Lung microvascular endothelial cell (primary cell): ENCODE data around the gene ASS1. TPM values are rescaled to one million over a fixed set of nuclear protein-coding genes. Genes with fewer than 3 reads are reported as not detected.
A peak's percentile ranks its signal among the peaks of the same experiment; 100 is the strongest.

Experiments
- DNase-seq, 2 donors: peaks; one replicate each; pipeline versions ENCODE4 v3.0.0 to v3.0.0-alpha.2; 2010; ENCODE audit warnings: low read depth in 2 of 2
- total RNA-seq: library from RNA; depleted of rRNA; stranded (reverse); fragments of >200 nt; gene quantifications from 2 replicates; pipeline ENCODE4 v1.2.1, GENCODE V29; 2014

The ASS1 gene
- total RNA-seq, 1 donor from 2014 or later: 3.4 TPM

DNA sequence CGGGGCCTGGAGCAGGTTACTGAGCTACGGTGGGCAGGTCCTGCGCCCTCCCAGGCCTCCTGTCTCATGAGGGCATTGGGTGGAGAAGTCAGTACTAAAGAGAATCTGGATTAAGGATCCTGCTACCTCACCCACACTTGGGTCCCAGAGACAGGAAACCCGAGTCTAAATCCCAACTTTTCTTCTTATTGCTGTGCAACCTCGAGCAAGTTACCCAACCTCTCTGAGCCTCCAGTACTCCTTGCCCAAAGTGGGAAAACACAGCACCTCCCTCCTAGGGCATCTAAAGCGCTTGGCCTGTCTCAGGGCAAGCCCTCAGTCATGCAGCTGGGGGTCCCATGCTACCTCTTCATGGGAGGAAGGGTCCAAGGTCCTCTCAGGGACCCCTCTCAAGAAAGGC is 28.2 kb downstream of the ASS1 start:
- no peak for DNase-seq

DNA sequence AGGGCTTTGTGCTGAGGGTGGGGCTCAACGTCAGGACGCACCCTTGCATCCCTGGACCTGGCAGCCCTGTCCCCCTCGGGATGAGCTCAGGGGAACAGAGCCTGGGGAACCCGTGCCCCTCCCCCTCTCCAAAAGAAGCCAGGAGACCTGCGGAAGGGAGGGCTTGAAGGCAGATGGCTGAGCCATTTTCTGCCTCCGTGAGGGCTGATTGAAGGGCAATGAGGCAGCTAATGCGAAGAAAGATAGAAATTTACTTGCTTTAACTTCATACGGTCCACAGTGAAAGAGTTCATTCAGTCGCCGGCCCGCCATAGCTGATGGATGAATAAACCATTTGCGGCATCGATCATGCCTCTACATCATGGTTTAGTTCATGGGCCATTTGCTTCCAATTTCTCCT is 28.8 kb downstream of the ASS1 start:
- no peak for DNase-seq

DNA sequence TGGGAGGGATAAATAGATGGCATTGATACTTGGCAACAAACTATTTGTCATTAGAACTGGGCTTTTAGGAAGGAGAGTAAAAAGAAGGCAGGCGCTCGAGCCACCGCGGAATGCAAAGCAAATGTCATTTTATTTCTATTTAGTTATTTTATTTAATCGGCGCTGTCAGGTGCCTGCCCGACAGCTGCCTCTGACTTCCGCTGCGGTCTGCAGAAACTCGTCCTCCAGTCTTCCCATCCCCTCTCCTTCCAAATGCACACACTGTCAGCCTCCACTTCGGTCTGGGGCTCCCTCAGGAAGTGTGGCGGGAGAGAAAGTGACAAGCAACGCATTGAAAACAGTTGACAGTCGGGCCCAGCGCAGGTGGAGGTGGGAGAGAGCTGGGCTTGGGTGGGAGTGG is 29.3 kb downstream of the ASS1 start:
- DNase-seq: no peak

DNA sequence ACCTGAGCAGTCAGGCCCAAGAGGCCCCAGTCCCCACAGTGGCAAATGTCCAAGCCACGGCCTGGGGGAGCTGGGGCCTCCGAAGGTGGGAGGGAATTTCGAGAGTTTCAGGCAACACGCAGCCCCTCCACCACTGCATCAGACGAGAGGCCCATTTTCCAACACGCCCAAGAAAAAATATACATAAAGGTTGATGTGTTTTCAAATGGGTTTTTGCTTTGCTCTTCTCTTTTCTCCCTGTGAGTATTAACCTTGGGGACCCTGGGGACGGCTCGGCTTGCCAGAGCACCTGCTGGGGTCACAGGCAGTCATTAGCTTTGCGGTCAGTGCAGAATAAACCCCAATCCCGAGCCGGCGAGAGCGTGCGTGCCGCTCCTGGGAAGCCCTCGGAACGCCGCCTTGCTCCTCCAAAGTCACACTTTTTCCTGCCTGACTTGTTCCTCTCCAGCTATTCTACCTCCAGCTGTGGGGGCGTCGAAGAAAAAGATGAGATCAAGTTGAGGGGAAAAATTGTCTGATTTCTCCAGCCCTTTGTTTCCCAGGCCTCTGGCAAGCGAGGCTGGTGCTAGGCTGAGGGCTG is 31.5 kb downstream of the ASS1 start:
- no peak for DNase-seq

DNA sequence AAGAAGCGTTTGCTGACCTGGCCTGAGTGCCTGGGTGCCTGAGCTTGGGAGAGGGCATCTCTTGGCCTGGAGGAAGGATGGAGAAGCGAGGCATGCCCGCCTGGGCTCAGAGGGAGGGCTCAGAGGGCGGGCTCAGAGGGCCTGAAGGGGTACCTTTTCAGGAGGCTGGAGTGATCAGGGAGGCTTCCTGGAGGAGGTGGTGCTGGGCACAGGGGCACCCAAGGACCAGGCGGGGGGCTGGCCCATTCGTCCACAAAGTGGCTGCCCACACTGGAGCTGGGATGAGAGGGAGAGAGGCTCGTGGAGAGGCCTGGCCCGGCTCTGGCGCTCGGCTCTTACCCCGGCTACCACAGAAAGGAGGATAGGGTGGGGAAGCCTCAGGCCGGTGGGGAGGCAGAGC is 32.8 kb downstream of the ASS1 start:
- DNase-seq: no peak

DNA sequence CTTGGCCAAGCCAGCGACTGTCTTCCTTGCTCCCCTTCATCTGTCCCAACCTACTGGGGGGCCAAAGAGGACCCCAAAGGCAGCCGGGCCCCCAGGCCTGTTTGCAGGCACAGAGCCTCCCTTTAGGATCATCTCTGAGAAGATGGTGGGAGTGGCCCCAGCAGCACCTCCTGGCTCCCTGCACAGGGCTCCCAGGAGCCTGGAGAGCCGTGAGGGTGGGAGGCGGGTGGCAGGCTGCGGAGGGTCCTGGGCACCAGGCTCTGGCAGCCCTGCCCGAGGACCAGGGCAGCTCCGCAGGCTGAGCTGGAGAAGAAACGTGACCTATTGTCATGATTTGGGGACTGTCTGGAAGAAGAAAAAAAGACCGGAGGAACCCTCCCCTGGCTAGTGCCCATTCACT is 33.4 kb downstream of the ASS1 start:
- no peak for DNase-seq

DNA sequence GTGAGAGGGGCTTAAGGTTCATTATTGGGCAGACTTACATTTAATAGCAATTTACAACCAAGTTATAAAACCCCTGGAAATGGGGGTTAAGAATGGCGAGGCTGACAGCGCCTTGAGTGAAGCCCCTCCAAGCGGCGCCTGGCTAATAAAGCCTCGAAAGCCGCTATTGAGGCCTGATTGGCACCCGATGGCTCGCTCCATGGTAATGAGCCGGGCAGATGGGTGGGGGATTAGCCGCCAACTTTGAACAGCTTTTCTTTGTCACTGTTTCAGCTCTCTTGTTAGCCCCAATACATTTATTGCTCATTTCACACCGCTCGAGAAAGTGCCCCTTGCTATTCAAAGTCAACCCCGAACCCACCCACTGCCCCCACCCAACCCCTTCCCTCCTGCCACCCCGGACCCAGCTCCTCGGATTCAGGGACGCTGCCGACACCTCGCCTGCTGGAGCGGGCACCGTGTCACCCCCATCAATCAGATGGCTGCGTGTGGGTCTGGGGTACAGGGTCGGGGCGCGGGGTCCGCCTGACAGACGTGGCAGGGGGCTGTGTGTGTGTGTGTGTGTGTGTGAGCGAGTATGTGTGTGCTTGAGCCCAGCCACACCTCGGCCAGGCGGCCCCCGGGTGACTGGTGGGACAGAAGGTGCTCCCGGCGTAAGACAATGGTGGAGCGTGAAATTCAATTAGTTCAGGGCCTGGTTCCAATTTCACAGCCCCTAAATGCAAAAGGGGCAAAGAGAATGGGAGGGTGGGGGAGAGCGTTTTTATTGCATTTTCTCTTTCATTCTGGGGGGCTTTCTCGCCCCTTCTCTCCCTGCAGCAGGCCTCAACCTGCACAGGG is 34.2 kb downstream of the ASS1 start:
- no peak for DNase-seq

DNA sequence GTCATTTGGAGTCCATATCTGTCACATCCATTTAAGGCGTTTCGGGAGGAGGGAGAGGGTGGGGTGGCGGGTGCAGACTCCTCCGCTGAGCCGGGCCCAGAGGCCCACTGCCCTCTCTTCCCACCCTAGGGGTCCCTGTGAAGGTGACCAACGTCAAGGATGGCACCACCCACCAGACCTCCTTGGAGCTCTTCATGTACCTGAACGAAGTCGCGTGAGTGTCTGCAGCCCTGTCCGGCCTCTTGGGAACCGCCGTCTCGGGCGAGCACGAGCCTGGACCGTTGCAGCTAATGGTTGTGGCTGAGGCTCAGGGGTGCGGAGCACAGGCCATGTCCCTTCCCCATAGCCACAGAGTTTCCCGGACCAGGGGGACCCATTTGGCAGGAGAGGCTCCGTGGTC is 34.8 kb downstream of the ASS1 start:
- DNase-seq: no peak

DNA sequence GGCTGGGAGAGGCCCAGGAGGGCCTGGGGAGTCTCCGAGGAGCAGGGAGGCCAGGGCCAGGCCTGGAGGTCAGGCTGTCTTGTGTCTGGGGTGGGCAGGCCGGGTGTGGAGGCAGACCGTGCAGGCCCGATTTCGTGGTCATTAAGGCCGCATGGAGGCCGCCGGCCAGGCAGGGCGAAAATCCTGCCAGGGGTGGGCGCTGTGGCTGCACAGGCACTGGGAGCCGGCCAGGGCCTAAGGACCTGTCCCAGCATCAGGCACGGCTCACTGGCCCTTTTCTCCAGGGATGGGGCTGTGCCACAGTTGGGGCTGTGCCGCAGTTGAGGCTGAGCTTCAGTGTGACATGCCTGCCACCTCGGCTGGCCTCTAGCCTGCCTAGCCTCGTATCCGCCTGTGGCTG is 35.9 kb downstream of the ASS1 start:
- DNase-seq: peak in 1 of 2 donors; percentile 20

DNA sequence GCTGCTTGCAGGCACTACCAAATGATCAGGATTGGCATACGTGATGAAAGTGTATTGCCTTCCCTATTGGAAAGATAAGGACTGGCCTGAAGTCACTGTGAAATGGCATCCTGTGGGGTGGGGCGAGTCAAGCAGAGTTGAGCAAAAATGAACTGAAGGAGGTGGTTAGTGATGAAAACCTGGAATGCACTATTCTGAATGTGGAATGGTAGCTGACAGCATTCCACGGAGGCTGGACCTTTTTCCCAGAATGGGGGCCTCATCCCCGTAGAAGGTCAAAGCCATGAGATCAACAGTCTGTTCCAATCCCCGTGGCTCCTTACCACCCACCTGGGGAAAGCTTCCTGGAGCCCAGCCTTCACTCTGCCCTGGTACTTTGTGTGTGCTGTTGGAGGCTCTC is 37.7 kb downstream of the ASS1 start:
- DNase-seq: no peak

DNA sequence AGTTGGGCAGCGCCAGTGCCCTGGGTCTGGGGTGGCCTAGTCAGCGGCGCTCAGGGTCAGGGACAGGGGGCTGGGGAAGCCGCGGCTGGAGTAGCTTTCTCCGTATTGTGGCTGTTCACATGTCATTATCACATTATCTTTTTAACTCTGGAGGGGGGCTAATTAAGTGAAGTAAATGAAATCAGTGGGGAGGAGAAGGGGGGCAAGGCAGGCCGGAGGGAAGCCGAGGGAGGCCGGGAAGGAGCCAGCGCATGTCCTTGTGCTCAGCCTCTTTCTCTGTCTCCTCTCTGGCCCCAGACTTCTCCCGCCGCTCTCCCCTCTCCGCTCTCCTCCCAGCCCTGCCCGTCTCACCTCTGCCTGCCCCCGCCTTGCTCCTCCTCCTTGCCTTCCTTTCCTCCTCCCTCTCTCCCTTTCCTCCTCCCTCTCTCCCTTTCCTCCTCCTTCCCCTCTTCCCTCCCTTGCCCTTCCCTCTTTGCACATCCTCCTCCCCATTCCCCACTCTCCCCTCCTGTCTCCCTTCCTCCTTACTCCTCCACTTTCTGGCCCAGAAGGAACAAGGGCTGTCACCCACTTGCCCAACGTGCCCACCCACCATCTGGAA is 38.7 kb downstream of the ASS1 start:
- DNase-seq: no peak

DNA sequence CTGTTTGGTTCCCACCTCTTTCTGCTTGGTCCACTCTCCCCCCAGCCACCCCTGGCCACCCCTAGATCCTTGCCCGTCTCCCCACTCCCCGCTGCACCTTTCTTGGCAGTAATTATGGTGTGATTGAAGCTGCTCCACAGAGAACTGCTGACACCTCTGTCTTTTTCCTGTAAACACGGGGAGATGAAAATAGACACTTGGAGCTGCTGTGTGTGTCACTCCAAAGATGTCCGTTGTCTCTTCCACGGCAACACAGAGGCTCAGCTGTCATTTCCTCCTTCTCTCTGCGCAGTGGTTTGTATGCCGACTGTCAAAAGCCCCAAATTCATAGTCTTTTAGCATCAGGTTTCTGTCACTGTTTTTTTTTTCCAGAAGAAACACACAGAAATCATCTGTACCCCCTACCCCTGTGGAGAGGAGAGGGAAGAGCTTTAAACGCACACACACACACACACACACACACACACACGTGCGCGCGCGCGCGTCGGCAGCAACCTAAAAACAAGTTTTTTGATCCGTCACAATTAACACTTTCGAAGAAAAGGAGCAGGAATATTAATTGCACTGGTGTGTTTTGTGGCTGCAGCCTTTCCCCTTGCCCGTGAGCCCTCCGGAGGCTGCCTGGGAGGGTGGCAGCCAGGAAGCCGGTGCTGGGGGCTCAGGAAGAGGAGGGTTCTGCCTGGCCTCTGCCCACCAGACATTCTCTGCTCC is 39.8 kb downstream of the ASS1 start:
- DNase-seq: no peak

DNA sequence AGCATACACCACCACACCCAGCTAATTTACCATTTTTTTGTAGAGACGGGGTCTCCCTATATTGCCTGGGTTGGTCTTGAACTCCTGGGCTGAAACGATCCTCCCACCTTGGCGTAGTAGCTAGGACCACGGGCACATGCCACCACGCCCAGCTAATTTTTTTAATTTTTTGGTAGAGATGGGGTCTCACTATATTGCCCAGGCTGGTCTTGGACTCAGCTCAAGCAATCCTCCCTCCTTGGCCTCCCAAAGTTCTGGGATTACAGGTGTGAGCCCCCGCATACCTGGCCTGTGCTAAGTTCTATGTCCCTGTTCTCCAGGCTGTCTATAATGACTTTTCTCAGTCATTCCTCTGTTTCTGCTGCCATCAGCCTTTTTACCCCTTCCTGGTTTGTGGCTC is 41.3 kb downstream of the ASS1 start:
- no peak for DNase-seq

DNA sequence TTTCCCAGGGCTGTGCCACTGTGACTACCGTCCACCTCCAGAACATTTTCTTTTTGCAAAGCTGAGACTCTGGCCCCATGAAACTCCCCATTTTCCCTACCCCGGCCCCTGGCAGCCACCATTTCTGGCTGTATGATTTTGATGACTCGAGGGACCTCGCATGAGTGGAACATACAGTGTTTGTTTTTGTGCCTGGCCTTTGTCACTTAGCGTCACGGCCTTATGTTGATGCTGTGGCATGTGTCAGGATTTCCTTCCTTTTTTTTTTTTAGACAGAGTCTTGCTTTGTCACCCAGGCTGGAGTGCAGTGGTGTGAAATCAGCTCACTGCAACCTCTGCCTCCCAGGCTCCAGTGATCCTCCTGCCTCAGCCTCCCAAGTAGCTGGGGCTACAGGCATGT is 42.7 kb downstream of the ASS1 start:
- peak in 1 of 2 donors; percentile 9 for DNase-seq

DNA sequence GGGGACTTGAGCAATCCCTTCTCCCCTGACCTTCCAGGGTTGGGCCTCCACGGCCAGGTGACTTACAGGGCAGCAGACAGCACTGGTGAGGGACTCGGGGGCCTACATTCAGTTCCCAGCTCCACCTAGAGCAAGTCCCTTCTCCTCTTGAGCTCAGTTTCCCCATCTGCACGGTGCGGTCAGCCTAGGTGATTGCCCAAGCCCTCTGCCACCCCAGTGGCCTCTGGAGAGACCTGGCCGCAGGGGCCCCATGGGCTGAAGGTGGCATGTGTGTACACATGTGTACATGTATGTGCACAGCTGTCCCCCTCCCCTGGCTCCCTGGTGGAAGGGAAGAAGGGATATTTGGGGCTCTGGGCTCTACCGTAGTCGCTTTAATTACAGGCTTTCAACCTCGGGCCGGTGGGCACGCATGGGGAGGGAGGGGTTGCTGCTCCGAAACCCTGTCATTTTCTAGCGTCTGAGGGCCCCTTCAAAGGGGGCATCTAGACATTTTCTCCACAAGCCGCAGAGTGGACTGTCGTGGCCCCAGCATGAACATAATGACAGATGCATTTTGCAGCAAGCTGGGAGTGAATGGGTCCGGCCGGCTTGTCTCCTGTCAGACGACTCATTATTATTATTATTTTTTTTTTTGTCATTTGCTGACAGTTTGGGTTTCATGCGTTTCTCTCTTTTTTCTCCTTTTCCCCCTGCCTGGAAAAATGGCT is 44.0 kb downstream of the ASS1 start:
- DNase-seq: no peak

DNA sequence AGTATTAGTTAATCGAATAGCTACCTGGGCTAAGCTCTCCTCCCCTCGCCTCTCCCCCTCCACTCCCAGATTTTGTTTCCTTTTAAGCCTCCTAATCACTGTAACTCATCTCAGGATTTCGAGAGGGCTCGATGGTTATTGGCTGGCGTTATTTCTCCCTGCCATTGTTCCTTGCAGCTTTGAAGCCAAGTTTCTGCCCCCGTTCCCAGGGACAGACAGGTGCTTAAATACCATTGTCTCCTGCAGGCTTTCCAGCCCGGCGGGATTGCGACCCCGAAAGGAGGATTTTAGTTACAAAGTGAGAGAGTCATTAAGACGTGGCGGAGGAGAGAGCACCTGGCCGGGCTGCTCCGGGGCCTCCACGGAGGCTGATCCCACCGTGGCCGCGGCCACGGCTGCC is 46.2 kb downstream of the ASS1 start:
- DNase-seq: no peak

DNA sequence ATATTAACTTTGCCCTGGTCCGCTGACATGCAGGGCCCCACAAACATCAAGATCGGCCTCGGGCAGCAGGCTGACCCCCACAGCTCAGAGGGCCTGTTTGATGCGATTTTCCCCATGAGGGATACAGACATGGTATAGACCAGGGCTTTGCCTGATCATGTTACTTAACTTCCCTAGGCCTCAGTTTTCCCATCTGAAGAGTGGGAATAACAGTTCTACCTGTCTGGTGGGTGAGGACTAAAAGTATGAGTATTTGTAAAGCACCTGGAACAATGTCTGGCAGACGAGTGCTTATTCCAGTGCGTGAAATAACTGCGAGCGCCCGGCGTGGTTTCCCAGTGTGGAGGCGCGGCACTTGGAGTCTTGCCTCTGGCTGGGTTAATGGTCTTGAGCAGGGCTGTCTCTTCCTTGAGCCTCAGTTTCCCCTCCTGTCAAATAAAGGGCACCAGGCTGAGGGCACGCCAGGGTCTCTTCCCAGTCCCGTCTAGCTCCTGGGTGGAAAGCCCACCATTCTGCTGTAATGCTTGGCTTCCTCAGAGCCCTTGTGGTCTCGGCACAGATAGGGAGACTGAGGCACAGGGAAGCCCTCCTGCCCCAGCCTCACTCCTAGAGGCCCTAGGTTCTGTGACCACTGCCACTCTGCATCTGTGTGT is 47.2 kb downstream of the ASS1 start:
- DNase-seq: no peak

DNA sequence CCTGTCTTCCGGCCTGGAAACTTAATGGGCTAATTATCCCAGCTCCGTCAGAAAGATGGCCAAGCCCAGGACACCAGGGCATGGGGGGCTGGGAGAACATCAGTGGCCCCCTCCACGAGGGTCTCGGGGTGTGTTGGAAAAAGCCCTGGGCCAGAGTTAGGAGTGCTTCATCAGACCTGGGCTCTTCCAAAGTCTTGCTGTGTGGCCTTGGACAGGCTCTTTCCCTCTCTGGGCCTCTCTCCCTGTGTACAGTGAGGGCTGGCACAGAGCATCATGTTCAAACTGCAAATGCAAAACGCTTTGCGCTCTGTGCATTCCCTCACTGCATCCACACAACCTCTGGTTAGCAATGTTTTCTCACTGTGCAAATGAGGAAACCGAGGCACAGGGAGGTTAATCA is 48.3 kb downstream of the ASS1 start:
- no peak for DNase-seq

DNA sequence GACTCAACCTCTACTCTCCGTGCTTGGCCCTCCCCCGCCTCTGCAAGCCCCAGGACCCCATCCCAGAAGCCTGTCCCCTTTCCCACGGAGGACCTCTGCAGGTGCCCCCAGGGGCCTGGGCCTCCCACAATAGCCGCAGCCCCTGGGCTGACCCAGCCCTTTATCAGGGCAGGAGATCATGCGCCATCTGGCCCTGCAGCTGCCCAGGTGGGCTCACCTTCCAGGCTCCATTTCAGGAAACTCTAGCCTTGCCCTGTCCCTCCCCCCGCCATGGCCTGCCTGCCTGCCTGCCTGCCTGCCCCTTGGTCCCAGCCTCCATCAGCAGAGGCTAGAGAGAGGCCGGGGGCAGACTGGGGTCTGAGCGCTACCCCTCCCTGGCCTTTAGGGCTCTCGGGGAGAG is 48.7 kb downstream of the ASS1 start:
- no peak for DNase-seq

DNA sequence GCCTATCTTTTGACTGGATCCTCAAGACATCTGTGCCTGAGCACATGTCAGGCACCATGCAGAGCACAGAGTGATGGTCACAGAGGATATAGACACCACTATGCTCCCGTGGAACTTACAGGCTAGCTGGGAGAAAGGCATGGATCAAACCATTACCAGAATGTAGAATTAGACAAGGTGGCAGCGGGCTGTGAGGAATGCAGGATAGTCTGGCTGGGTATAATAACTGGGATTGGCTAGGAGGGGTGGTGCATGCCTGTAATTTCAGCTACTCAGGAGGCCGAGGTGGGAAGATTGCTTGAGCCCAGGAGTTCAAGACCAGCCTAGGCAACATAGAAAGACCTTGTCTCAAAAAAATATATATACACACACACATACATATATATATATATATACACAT is 50.3 kb downstream of the ASS1 start:
- DNase-seq: no peak

DNA sequence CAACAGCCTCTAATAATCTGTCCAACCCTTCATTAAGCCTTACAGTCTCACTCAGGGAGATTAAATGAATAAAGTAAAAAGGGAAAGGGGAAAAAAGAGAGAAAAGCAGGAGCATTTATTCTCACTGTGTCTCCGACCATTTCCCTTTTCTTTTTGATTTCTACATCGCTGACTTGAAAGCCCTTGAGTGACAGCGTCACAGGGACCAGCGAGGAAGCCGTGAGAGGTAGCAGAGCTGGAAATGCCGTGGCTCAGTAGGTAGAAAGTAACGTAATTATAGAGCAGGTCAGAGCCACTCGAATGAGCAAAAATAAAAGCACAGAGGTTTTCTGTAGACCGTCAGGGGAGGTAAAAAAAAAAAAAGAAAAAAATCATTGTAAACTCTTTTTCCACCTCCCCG is 52.4 kb downstream of the ASS1 start:
- DNase-seq: no peak
